WTC11 (cell line): Measurements from ENCODE around the gene ETS1. TPM values are rescaled to one million over a fixed set of nuclear protein-coding genes. Genes with fewer than 3 reads are reported as not detected.

ENCODE experiments used
- ATAC-seq: fragments of 200-7000 bp; cut with Tn5 transposase; 2 replicates; pipeline ENCODE4 v1.10.0; 2021; ENCODE audit warnings: mild to moderate bottlenecking, moderate library complexity
- CTCF ChIA-PET: fragments of 300-600 bp; sonication (Branson Sonifier 250); formaldehyde crosslinking; loops from one replicate; lab custom pipeline; 2021; ENCODE audit warnings: antibody characterized with exemption; lab: Charles Lee
- POLR2A ChIA-PET: fragments of 350-600 bp; sonication (Branson Sonifier 250); formaldehyde crosslinking; loops from one replicate; lab custom pipeline; 2021; ENCODE audit warnings: antibody characterized with exemption; lab: Charles Lee
- DNase-seq: peaks from one replicate; pipeline ENCODE4 v3.0.0; 2021; ENCODE audit warnings: low spot score
- H3K27ac Mint-ChIP-seq: 2 replicates; pipeline ENCODE4 v1.8.0; 2021; ENCODE audit warnings: mixed read lengths
- H3K27me3 Mint-ChIP-seq: 2 replicates; pipeline ENCODE4 v1.8.0; 2021; ENCODE audit warnings: low read depth, mild to moderate bottlenecking, moderate library complexity, mixed read lengths
- H3K36me3 Mint-ChIP-seq: 2 replicates; pipeline ENCODE4 v1.8.0; 2021; ENCODE audit warnings: mixed read lengths
- H3K4me1 Mint-ChIP-seq: 2 replicates; pipeline ENCODE4 v1.8.0; 2022; ENCODE audit warnings: mixed read lengths
- H3K4me3 Mint-ChIP-seq: 2 replicates; pipeline ENCODE4 v1.8.0; 2021; ENCODE audit warnings: mild to moderate bottlenecking, moderate library complexity, mixed read lengths
- H3K9me3 Mint-ChIP-seq: 2 replicates; pipeline ENCODE4 v1.8.0; 2021; ENCODE audit warnings: mixed read lengths
- ATF1 ChIP-seq: sonication (generic); formaldehyde crosslinking; IDR thresholded peaks from 2 replicates; pipeline ENCODE4 v1.8.1; 2023; ENCODE audit warnings: mild to moderate bottlenecking, moderate library complexity, missing genetic modification reagents
- ATF3 ChIP-seq: sonication (generic); formaldehyde crosslinking; conservative IDR thresholded peaks from 2 replicates; pipeline ENCODE4 v1.8.1; 2022; ENCODE audit warnings: mild to moderate bottlenecking, missing genetic modification reagents
- CREB1 ChIP-seq: sonication (generic); formaldehyde crosslinking; IDR thresholded peaks from 2 replicates; pipeline ENCODE4 v1.8.0; 2023; ENCODE audit warnings: mild to moderate bottlenecking, missing genetic modification reagents
- E2F5 ChIP-seq: sonication (generic); formaldehyde crosslinking; IDR thresholded peaks from 2 replicates; pipeline ENCODE4 v1.8.1; 2022; ENCODE audit warnings: mild to moderate bottlenecking, moderate library complexity, missing genetic modification reagents
- EMX1 ChIP-seq: fragments of 250-450 bp; sonication (Bioruptor Pico); IDR thresholded peaks from 2 replicates; pipeline ENCODE4 v1.8.0; 2021; ENCODE audit warnings: mild to moderate bottlenecking
- GABPB1 ChIP-seq: sonication (generic); formaldehyde crosslinking; IDR thresholded peaks from 2 replicates; pipeline ENCODE4 v1.8.1; 2023; ENCODE audit warnings: mild to moderate bottlenecking, missing genetic modification reagents
- IRF1 ChIP-seq: sonication (generic); formaldehyde crosslinking; IDR thresholded peaks from 2 replicates; pipeline ENCODE4 v1.8.0; 2023; ENCODE audit warnings: missing genetic modification reagents
- MAX ChIP-seq: sonication (generic); formaldehyde crosslinking; IDR thresholded peaks from 2 replicates; pipeline ENCODE4 v1.8.0; 2022; ENCODE audit warnings: mild to moderate bottlenecking, missing genetic modification reagents
- MYBL2 ChIP-seq: sonication (generic); formaldehyde crosslinking; IDR thresholded peaks from 2 replicates; pipeline ENCODE4 v1.8.1; 2023; ENCODE audit warnings: mild to moderate bottlenecking, moderate library complexity, missing genetic modification reagents
- NFE2L1 ChIP-seq: sonication (generic); formaldehyde crosslinking; IDR thresholded peaks from 2 replicates; pipeline ENCODE4 v1.8.1; 2023; ENCODE audit warnings: missing genetic modification reagents
- PRRX2 ChIP-seq: fragments of 250-450 bp; sonication (Bioruptor Pico); IDR thresholded peaks from 2 replicates; pipeline ENCODE4 v1.8.0; 2021; ENCODE audit warnings: mild to moderate bottlenecking
- RELA ChIP-seq: sonication (generic); formaldehyde crosslinking; IDR thresholded peaks from 2 replicates; pipeline ENCODE4 v1.8.1; 2022; ENCODE audit warnings: missing genetic modification reagents, mild to moderate bottlenecking, borderline replicate concordance
- STAT6 ChIP-seq: sonication (generic); formaldehyde crosslinking; conservative IDR thresholded peaks from 2 replicates; pipeline ENCODE4 v1.8.1; 2023; ENCODE audit warnings: mild to moderate bottlenecking, low read depth, missing genetic modification reagents, moderate library complexity
- ZNF281 ChIP-seq: sonication (generic); formaldehyde crosslinking; IDR thresholded peaks from 2 replicates; pipeline ENCODE4 v1.8.0; 2023; ENCODE audit warnings: mild to moderate bottlenecking, missing genetic modification reagents
- ZNF396 ChIP-seq: fragments of 250-450 bp; sonication (Bioruptor Pico); IDR thresholded peaks from 2 replicates; pipeline ENCODE4 v1.8.0; 2021; ENCODE audit warnings: mild to moderate bottlenecking, moderate library complexity, borderline replicate concordance
- ZNF425 ChIP-seq: fragments of 250-450 bp; sonication (Bioruptor Pico); conservative IDR thresholded peaks from 2 replicates; pipeline ENCODE4 v1.9.0; 2021; ENCODE audit warnings: mild to moderate bottlenecking
- ZSCAN18 ChIP-seq: fragments of 250-450 bp; sonication (Bioruptor Pico); IDR thresholded peaks from 2 replicates; pipeline ENCODE4 v2.1.2; 2022; ENCODE audit warnings: mild to moderate bottlenecking, moderate library complexity
- total RNA-seq: library from RNA; stranded (reverse); gene quantifications from 3 replicates; pipeline ENCODE4 v1.2.3, GENCODE V29; 2021

Gene ETS1
- total RNA-seq, 1 experiment from 2014 or later: 33.1 TPM

GRCh38 chr11:128589998-128590397 is 2.6 kb upstream of the ETS1 start:
- Mint-ChIP-seq H3K36me3 (0 out of 2 replicates have a peak, but pooled peaks cover 2% of the 10 kb centered on the region), H3K9me3 (peaks cover 9% of the 10 kb centered on the region), H3K4me3 (no peak overlapping the region), H3K4me1 (peaks cover 64% of the 10 kb centered on the region), H3K27me3 (peaks cover 5% of the 10 kb centered on the region), H3K27ac (no peak overlapping the region)
- no peak for TF ChIP-seq GABPB1 (CRISPR knock-in tag)
- no peak for TF ChIP-seq EMX1
- TF ChIP-seq RELA (CRISPR knock-in tag): no peak
- TF ChIP-seq ZNF281 (CRISPR knock-in tag): no peak
- TF ChIP-seq E2F5 (CRISPR knock-in tag): no peak
- TF ChIP-seq PRRX2 (CRISPR knock-in tag): no peak
- TF ChIP-seq STAT6 (CRISPR knock-in tag): no peak
- TF ChIP-seq MYBL2 (CRISPR knock-in tag): no peak
- no peak for TF ChIP-seq ATF3 (CRISPR knock-in tag)
- TF ChIP-seq NFE2L1 (CRISPR knock-in tag): no peak
- no peak for TF ChIP-seq ATF1 (CRISPR knock-in tag)
- TF ChIP-seq ZNF425 (CRISPR knock-in tag): no peak
- no peak for TF ChIP-seq CREB1 (CRISPR knock-in tag)
- no peak for TF ChIP-seq ZSCAN18 (CRISPR knock-in tag)
- no peak for TF ChIP-seq MAX (CRISPR knock-in tag)
- TF ChIP-seq IRF1 (CRISPR knock-in tag): no peak
- TF ChIP-seq ZNF396 (CRISPR knock-in tag): no peak
- POLR2A ChIA-PET: no interaction called here
- no peak for ATAC-seq
- CTCF ChIA-PET: no interaction called here
- no peak for DNase-seq
